GM23338 (cell line): ENCODE results near the gene VMAC.

ENCODE experiments used
- CTCF ChIP-seq, 2 experiments: fragments of 200-600 bp in 1 of 2; sonication (generic) in 1 of 2; conservative IDR thresholded peaks; 2 replicates each; pipeline versions ENCODE4 v1.5.1 to v1.6.1; 2016 to 2017; ENCODE audit warnings: antibody characterized with exemption in 2 of 2, low read depth in 2 of 2, mild to moderate bottlenecking in 2 of 2, moderate library complexity in 1 of 2
- EZH2 ChIP-seq: fragments of 200-600 bp; sonication (generic); IDR thresholded peaks from one replicate; pipeline ENCODE4 v1.8.0; 2017; ENCODE audit warnings: antibody characterized with exemption, mild to moderate bottlenecking, low read depth; ENCODE audit not compliant: unreplicated experiment

- TF ChIP-seq EZH2 = no peak
- no peak for TF ChIP-seq CTCF (conservative IDR thresholded peaks at IDR 0.05; ENCODE audit: low read depth in 2 of 2)
These were observed 30.3 kb downstream of the VMAC start for GRCh38 chr19:5934774-5935472.
